BLaER1 (cell line): Measurements from ENCODE around the gene DNMT1.
"Not testable (repeated sequence)": the region's sequence is repeated elsewhere in the genome, so short reads cannot be mapped to it uniquely, and the experiment has no call there.

Source experiments
- H3K27ac ChIP-seq: shearing (Covaris generic); formaldehyde crosslinking; 2 replicates; pipeline ENCODE4 v1.8.1; 2022
- H3K27me3 ChIP-seq: shearing (Covaris generic); formaldehyde crosslinking; 2 replicates; pipeline ENCODE4 v1.8.1; 2022
- H3K36me3 ChIP-seq: shearing (Covaris generic); formaldehyde crosslinking; 2 replicates; pipeline ENCODE4 v1.8.1; 2022
- H3K4me1 ChIP-seq: shearing (Covaris generic); formaldehyde crosslinking; 2 replicates; pipeline ENCODE4 v1.8.1; 2022
- H3K4me2 ChIP-seq: shearing (Covaris generic); formaldehyde crosslinking; 2 replicates; pipeline ENCODE4 v1.8.1; 2022
- H3K4me3 ChIP-seq: shearing (Covaris generic); formaldehyde crosslinking; 2 replicates; pipeline ENCODE4 v1.8.1; 2022
- H3K9ac ChIP-seq: shearing (Covaris generic); formaldehyde crosslinking; 2 replicates; pipeline ENCODE4 v1.8.1; 2022
- H3K9me3 ChIP-seq: shearing (Covaris generic); formaldehyde crosslinking; 2 replicates; pipeline ENCODE4 v1.8.1; 2022
- H4K20me1 ChIP-seq: shearing (Covaris generic); formaldehyde crosslinking; 2 replicates; pipeline ENCODE4 v1.8.1; 2022
- Cebpa-rat ChIP-seq: shearing (Covaris generic); IDR thresholded peaks from 2 replicates; pipeline ENCODE4 v1.8.1; 2022

Gene DNMT1

GRCh38 chr19:10206226-10206885 is 11.6 kb upstream of the DNMT1 start:
- H3K9ac ChIP-seq, result no peak overlapping the region
- peaks cover 6% of the 10 kb centered on the region; the same call in 1 of the 2 replicates for H3K9me3 ChIP-seq
- no peak overlapping the region for H3K4me3 ChIP-seq
- no peak overlapping the region for H3K27ac ChIP-seq
- H3K4me1 ChIP-seq, result peaks cover 14% of the 10 kb centered on the region
- no peak for TF ChIP-seq Cebpa-rat
- H3K36me3 ChIP-seq, result peaks cover 8% of the 10 kb centered on the region; the same call in 1 of the 2 replicates
- H4K20me1 ChIP-seq, result peaks cover 32% of the 10 kb centered on the region
- H3K4me2 ChIP-seq, result no peak overlapping the region
- no peaks in the 10 kb centered on the region; the same call in 1 of the 2 replicates for H3K27me3 ChIP-seq

GRCh38 chr19:10205636-10206035 is 10.9 kb upstream of the DNMT1 start:
- no peaks in the 10 kb centered on the region; the same call in 1 of the 2 replicates for H3K27me3 ChIP-seq
- H3K27ac ChIP-seq, result no peak overlapping the region
- peaks cover 6% of the 10 kb centered on the region; the same call in 1 of the 2 replicates for H3K9me3 ChIP-seq
- peaks cover 29% of the 10 kb centered on the region for H4K20me1 ChIP-seq
- no peak for TF ChIP-seq Cebpa-rat
- H3K4me2 ChIP-seq, result no peak overlapping the region
- H3K9ac ChIP-seq, result no peak overlapping the region
- peaks cover 14% of the 10 kb centered on the region for H3K4me1 ChIP-seq
- H3K4me3 ChIP-seq, result no peak overlapping the region
- H3K36me3 ChIP-seq, result peaks cover 8% of the 10 kb centered on the region; the same call in 1 of the 2 replicates

GRCh38 chr19:10203686-10204085 is 8.9 kb upstream of the DNMT1 start:
- Histone ChIP-seq H3K36me3 (peaks cover 8% of the 10 kb centered on the region; the same call in 1 of the 2 replicates), H3K9me3 (peaks cover 6% of the 10 kb centered on the region; the same call in 1 of the 2 replicates), H3K4me1 (peaks cover 21% of the 10 kb centered on the region), H4K20me1 (peaks cover 16% of the 10 kb centered on the region), H3K27ac (no peak overlapping the region), H3K27me3 (no peaks in the 10 kb centered on the region; the same call in 1 of the 2 replicates), H3K9ac (no peak overlapping the region), H3K4me3 (no peak overlapping the region), H3K4me2 (no peak overlapping the region)
- TF ChIP-seq Cebpa-rat, result no peak

- Histone ChIP-seq H3K4me2 (no peak overlapping the region), H4K20me1 (peaks cover 1% of the 10 kb centered on the region; the same call in 1 of the 2 replicates), H3K9me3 (no peaks in the 10 kb centered on the region), H3K4me3 (no peak overlapping the region), H3K27me3 (no peaks in the 10 kb centered on the region), H3K9ac (no peak overlapping the region), H3K4me1 (peaks cover 19% of the 10 kb centered on the region), H3K36me3 (no peaks in the 10 kb centered on the region), H3K27ac (no peak overlapping the region)
- no peak for TF ChIP-seq Cebpa-rat
Measured at GRCh38 chr19:10201176-10201575, 6.4 kb upstream of the DNMT1 start.

- not testable (repeated sequence) for H3K9me3 ChIP-seq, H3K27ac ChIP-seq, H3K4me2 ChIP-seq, H3K9ac ChIP-seq, H4K20me1 ChIP-seq, H3K36me3 ChIP-seq, H3K4me3 ChIP-seq, H3K27me3 ChIP-seq
- peaks cover 23% of the 10 kb centered on the region for H3K4me1 ChIP-seq
Measured at GRCh38 chr19:10200101-10200500, 5.3 kb upstream of the DNMT1 start.

GRCh38 chr19:10198889-10199644 is 4.3 kb upstream of the DNMT1 start:
- not testable (repeated sequence) for H3K27me3 ChIP-seq, H3K4me3 ChIP-seq, H3K36me3 ChIP-seq, H3K9ac ChIP-seq, H3K27ac ChIP-seq, H3K9me3 ChIP-seq, H4K20me1 ChIP-seq
- H3K4me1 ChIP-seq, result peaks cover 24% of the 10 kb centered on the region
- peak overlapping the region; percentile 26; the same call in 1 of the 2 replicates for H3K4me2 ChIP-seq

- Histone ChIP-seq H3K36me3 (peaks cover 30% of the 10 kb centered on the region), H3K4me1 (peaks cover 60% of the 10 kb centered on the region), H3K4me3 (peak overlapping the region; percentile 99), H3K27ac (0 out of 2 replicates have a peak overlapping the region, but pooled peaks have one; percentile 21), H3K9me3 (no peaks in the 10 kb centered on the region), H3K27me3 (no peaks in the 10 kb centered on the region), H3K9ac (peak overlapping the region; percentile 2; the same call in 1 of the 2 replicates), H3K4me2 (peak overlapping the region; percentile 53), H4K20me1 (peaks cover 43% of the 10 kb centered on the region)
- TF ChIP-seq Cebpa-rat, result no peak
Measured at GRCh38 chr19:10195199-10195519, 406 bp upstream of the DNMT1 start.

- H3K36me3 ChIP-seq, result peaks cover 42% of the 10 kb centered on the region
- H3K4me1 ChIP-seq, result peaks cover 68% of the 10 kb centered on the region
- TF ChIP-seq Cebpa-rat, result no peak
- H3K27ac ChIP-seq, result peak overlapping the region; percentile 99
- no peaks in the 10 kb centered on the region for H3K27me3 ChIP-seq
- H3K4me3 ChIP-seq, result peak overlapping the region; percentile 99
- no peaks in the 10 kb centered on the region for H3K9me3 ChIP-seq
- peak overlapping the region; percentile 98 for H3K4me2 ChIP-seq
- H4K20me1 ChIP-seq, result peaks cover 55% of the 10 kb centered on the region
- H3K9ac ChIP-seq, result peak overlapping the region; percentile 99
Measured at GRCh38 chr19:10193790-10194499, 808 bp downstream of the DNMT1 start.

- H3K4me3 ChIP-seq, result peak overlapping the region; percentile 99
- H3K27ac ChIP-seq, result peak overlapping the region; percentile 99
- H3K27me3 ChIP-seq, result no peaks in the 10 kb centered on the region
- H4K20me1 ChIP-seq, result peaks cover 65% of the 10 kb centered on the region
- H3K9ac ChIP-seq, result peak overlapping the region; percentile 99
- peaks cover 52% of the 10 kb centered on the region for H3K36me3 ChIP-seq
- peak overlapping the region; percentile 98 for H3K4me2 ChIP-seq
- peaks cover 72% of the 10 kb centered on the region for H3K4me1 ChIP-seq
- no peak for TF ChIP-seq Cebpa-rat
- no peaks in the 10 kb centered on the region for H3K9me3 ChIP-seq
Measured at GRCh38 chr19:10192922-10193321, 1.8 kb downstream of the DNMT1 start.
